ENCODE measurements around the gene WEE2.
A peak's percentile ranks its signal among the peaks of the same experiment; 100 is the strongest.
"Not testable (repeated sequence)": the region's sequence is repeated elsewhere in the genome, so short reads cannot be mapped to it uniquely, and the experiment has no call there.

The WEE2 gene

GRCh38 chr7:141731476-141732149 is 23.5 kb downstream of the WEE2 start:
- DNase-seq (ENCODE audit: low read depth, low spot score), result no peak

GRCh38 chr7:141737118-141737835 is 29.1 kb downstream of the WEE2 start:
- TF ChIP-seq EZH2 (IDR thresholded peaks at IDR 0.05) (no peak), POLR2AphosphoS5 (IDR thresholded peaks at IDR 0.05; ENCODE audit: borderline replicate concordance, low read depth, low read length) (no peak), FOXP2 (optimal IDR thresholded peaks at IDR 0.05; ENCODE audit: control extremely low read depth, extremely low read length, insufficient read depth) (no peak)
- Histone ChIP-seq H3K9me3 (ENCODE audit: low read depth, low read length) (no peaks in the 10 kb centered on the region), H3K36me3 (ENCODE audit: insufficient read depth, low read length) (peaks cover 29% of the 10 kb centered on the region), H3K27ac (peak overlapping the region; percentile 90), H3K9ac (ENCODE audit: insufficient read length) (peak overlapping the region; percentile 91), H3K4me3 (peak overlapping the region; percentile 97)
- no peak for DNase-seq (ENCODE audit: low read depth, low spot score)

More at GRCh38 chr7:141731476-141732149, 23.5 kb downstream of the WEE2 start:
- TF ChIP-seq FOXP2 (optimal IDR thresholded peaks at IDR 0.05; ENCODE audit: control extremely low read depth, extremely low read length, insufficient read depth) (no peak), POLR2AphosphoS5 (IDR thresholded peaks at IDR 0.05; ENCODE audit: borderline replicate concordance, low read depth, low read length) (no peak), EZH2 (IDR thresholded peaks at IDR 0.05) (no peak)
- no peaks in the 10 kb centered on the region for H3K36me3 ChIP-seq (ENCODE audit: insufficient read depth, low read length)
- no peak overlapping the region for H3K4me3 ChIP-seq
- no peaks in the 10 kb centered on the region for H3K9me3 ChIP-seq (ENCODE audit: low read depth, low read length)
- no peak overlapping the region for H3K27ac ChIP-seq
- no peak overlapping the region for H3K9ac ChIP-seq (ENCODE audit: insufficient read length)

- peak; percentile 90 for DNase-seq (ENCODE audit: low read depth, low spot score)
- Histone ChIP-seq H3K4me3 (peak within 1 kb of the TSS; percentile 97), H3K9me3 (ENCODE audit: low read depth, low read length) (no peaks in the 10 kb centered on the region), H3K36me3 (ENCODE audit: insufficient read depth, low read length) (peaks cover 37% of the 10 kb centered on the region), H3K27ac (peak within 1 kb of the TSS; percentile 90), H3K9ac (ENCODE audit: insufficient read length) (peak within 1 kb of the TSS; percentile 97)
- TF ChIP-seq FOXP2 (optimal IDR thresholded peaks at IDR 0.05; ENCODE audit: control extremely low read depth, extremely low read length, insufficient read depth), result peak; percentile 82
- no peak for TF ChIP-seq EZH2 (IDR thresholded peaks at IDR 0.05)
- TF ChIP-seq POLR2AphosphoS5 (IDR thresholded peaks at IDR 0.05; ENCODE audit: borderline replicate concordance, low read depth, low read length), result peak; percentile 95
Observed at GRCh38 chr7:141737836-141738591, 29.9 kb downstream of the WEE2 start, which contains the start of gene SSBP1. TSS of gene SSBP1 (plus strand) at chr7:141738358. CDS start at chr7:141739167, 809 bp downstream.

- TF ChIP-seq EZH2 (IDR thresholded peaks at IDR 0.05), result no peak
- no peak for TF ChIP-seq FOXP2 (optimal IDR thresholded peaks at IDR 0.05; ENCODE audit: control extremely low read depth, extremely low read length, insufficient read depth)
- no peak for TF ChIP-seq POLR2AphosphoS5 (IDR thresholded peaks at IDR 0.05; ENCODE audit: borderline replicate concordance, low read depth, low read length)
- Histone ChIP-seq H3K9me3 (ENCODE audit: low read depth, low read length) (no peaks in the 10 kb centered on the region), H3K4me3 (peak overlapping the region; percentile 97), H3K9ac (ENCODE audit: insufficient read length) (peak overlapping the region; percentile 97), H3K27ac (peak overlapping the region; percentile 77), H3K36me3 (ENCODE audit: insufficient read depth, low read length) (peaks cover 43% of the 10 kb centered on the region)
- no peak for DNase-seq (ENCODE audit: low read depth, low spot score)
Observed at GRCh38 chr7:141738592-141739013, 30.4 kb downstream of the WEE2 start.

- no peak for DNase-seq (ENCODE audit: low read depth, low spot score)
- peaks cover 49% of the 10 kb centered on the region for H3K36me3 ChIP-seq (ENCODE audit: insufficient read depth, low read length)
- H3K9me3 ChIP-seq (ENCODE audit: low read depth, low read length), result no peaks in the 10 kb centered on the region
- TF ChIP-seq FOXP2 (optimal IDR thresholded peaks at IDR 0.05; ENCODE audit: control extremely low read depth, extremely low read length, insufficient read depth) (no peak), POLR2AphosphoS5 (IDR thresholded peaks at IDR 0.05; ENCODE audit: borderline replicate concordance, low read depth, low read length) (no peak), EZH2 (IDR thresholded peaks at IDR 0.05) (no peak)
- H3K9ac ChIP-seq (ENCODE audit: insufficient read length), result peak overlapping the region; percentile 97
- H3K27ac ChIP-seq, result no peak overlapping the region
- peak overlapping the region; percentile 97 for H3K4me3 ChIP-seq
Observed at GRCh38 chr7:141739250-141739649, 31.1 kb downstream of the WEE2 start.

- H3K27ac ChIP-seq, result no peak overlapping the region
- H3K9me3 ChIP-seq (ENCODE audit: low read depth, low read length), result no peaks in the 10 kb centered on the region
- no peak overlapping the region for H3K9ac ChIP-seq (ENCODE audit: insufficient read length)
- DNase-seq (ENCODE audit: low read depth, low spot score), result no peak
- H3K4me3 ChIP-seq, result no peak overlapping the region
- H3K36me3 ChIP-seq (ENCODE audit: insufficient read depth, low read length), result peaks cover 79% of the 10 kb centered on the region
- no peak for TF ChIP-seq EZH2 (IDR thresholded peaks at IDR 0.05)
- TF ChIP-seq POLR2AphosphoS5 (IDR thresholded peaks at IDR 0.05; ENCODE audit: borderline replicate concordance, low read depth, low read length), result no peak
- TF ChIP-seq FOXP2 (optimal IDR thresholded peaks at IDR 0.05; ENCODE audit: control extremely low read depth, extremely low read length, insufficient read depth), result no peak
Observed at GRCh38 chr7:141742229-141742628, 34.1 kb downstream of the WEE2 start.

- Histone ChIP-seq H3K27ac (no peak overlapping the region), H3K9me3 (ENCODE audit: low read depth, low read length) (0 out of 2 replicates have a peak, but pooled peaks cover 5% of the 10 kb centered on the region), H3K9ac (ENCODE audit: insufficient read length) (no peak overlapping the region), H3K4me3 (no peak overlapping the region), H3K36me3 (ENCODE audit: insufficient read depth, low read length) (peaks cover 97% of the 10 kb centered on the region)
- no peak for DNase-seq (ENCODE audit: low read depth, low spot score)
- TF ChIP-seq POLR2AphosphoS5 (IDR thresholded peaks at IDR 0.05; ENCODE audit: borderline replicate concordance, low read depth, low read length) (no peak), EZH2 (IDR thresholded peaks at IDR 0.05) (no peak), FOXP2 (optimal IDR thresholded peaks at IDR 0.05; ENCODE audit: control extremely low read depth, extremely low read length, insufficient read depth) (no peak)
Observed at GRCh38 chr7:141744131-141744530, 36.0 kb downstream of the WEE2 start.

GRCh38 chr7:141748396-141748795 is 40.2 kb downstream of the WEE2 start:
- DNase-seq (ENCODE audit: low read depth, low spot score), result no peak
- H3K4me3 ChIP-seq, result no peak overlapping the region
- no peak overlapping the region for H3K9ac ChIP-seq (ENCODE audit: insufficient read length)
- TF ChIP-seq FOXP2 (optimal IDR thresholded peaks at IDR 0.05; ENCODE audit: control extremely low read depth, extremely low read length, insufficient read depth) (no peak), POLR2AphosphoS5 (IDR thresholded peaks at IDR 0.05; ENCODE audit: borderline replicate concordance, low read depth, low read length) (no peak), EZH2 (IDR thresholded peaks at IDR 0.05) (no peak)
- H3K36me3 ChIP-seq (ENCODE audit: insufficient read depth, low read length), result peaks cover 100% of the 10 kb centered on the region
- H3K9me3 ChIP-seq (ENCODE audit: low read depth, low read length), result peaks cover 23% of the 10 kb centered on the region
- no peak overlapping the region for H3K27ac ChIP-seq

GRCh38 chr7:141751904-141752303 is 43.8 kb downstream of the WEE2 start:
- Histone ChIP-seq H3K36me3 (ENCODE audit: insufficient read depth, low read length) (peaks cover 97% of the 10 kb centered on the region), H3K9me3 (ENCODE audit: low read depth, low read length) (peaks cover 23% of the 10 kb centered on the region)
- not testable (repeated sequence) for H3K27ac ChIP-seq; H3K9ac ChIP-seq (ENCODE audit: insufficient read length); H3K4me3 ChIP-seq; DNase-seq (ENCODE audit: low read depth, low spot score)

Data from SK-N-MC (cell line).